ENCODE results near the gene TFIP11. TPM values are rescaled to one million over a fixed set of nuclear protein-coding genes. Genes with fewer than 3 reads are reported as not detected.
A peak's percentile ranks its signal among the peaks of the same experiment; 100 is the strongest.

TFIP11 gene
- total RNA-seq, 4 donors from 2014 or later = 14.8 to 39.1 (median 20.2) TPM

DNA sequence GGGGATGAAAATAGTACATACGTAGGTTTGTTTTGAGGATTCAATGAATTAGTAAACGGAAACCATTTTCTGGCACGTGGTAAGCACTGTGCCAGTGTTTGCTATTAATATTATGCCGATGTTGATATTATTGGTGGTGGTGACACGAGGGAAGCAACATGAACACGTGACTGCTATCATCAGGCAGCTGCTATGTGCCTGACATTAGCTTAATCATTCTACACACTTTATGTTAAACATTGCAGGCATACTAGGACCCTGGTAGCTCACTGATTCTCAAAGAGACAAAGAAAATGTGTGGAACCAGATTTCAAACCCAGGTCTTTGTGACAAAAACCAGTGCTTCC, 27.9 kb downstream of the TFIP11 start:
- DNase-seq (ENCODE audit: low spot score) (no peak), ATAC-seq (ENCODE audit: low FRiP score) (no peak)
- no peak for TF ChIP-seq CTCF (IDR thresholded peaks at IDR 0.05)

DNA sequence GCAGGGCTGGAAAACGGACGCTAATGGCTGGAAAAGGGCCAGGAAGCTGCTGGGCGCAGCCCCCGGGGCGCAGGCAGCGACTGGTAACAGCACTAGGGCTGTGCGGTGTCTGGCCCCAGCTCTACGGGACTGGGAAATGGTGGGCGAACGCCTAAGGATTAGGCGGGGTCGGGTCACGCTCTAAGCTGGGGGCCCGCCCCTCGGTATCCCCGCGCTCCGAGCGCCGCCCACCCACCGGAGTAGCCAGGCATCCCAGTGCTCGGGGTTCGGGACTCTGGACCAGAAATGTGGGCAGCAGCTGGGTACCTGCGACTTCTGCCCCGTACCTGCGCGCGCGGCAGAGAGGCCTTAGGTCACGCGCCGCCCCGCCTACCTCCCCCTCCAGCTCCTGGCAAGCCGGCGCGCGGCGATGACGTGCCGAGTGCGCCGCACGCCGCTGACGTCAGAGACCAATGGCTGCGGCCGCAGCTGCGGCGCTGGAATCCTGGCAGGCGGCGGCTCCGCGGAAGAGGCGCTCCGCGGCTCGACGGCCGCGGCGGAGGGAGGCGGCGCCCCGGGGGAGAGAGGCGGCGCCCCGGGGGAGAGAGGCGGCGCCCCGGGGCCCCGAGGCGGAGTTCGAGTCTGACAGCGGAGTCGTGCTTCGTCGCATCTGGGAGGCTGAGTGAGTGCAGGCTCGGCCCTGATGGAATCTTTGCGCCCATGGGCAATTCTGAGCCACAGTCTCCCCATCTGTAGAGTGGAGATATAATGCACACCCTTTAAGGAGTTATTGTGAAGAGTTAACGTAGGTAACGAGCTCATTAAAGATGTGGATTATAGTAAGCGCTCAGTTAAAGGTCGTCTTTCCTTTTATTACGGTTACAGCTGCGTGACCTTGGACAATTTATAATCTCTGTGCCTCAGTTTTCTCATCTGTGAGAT, 28.6 kb downstream of the TFIP11 start, which contains the start of the genes HPS4 and SRRD:
Gene HPS4 (minus strand): TSS at position 345 of the 921 bp plus-strand sequence. CDS start 2,021 bp downstream, outside the sequence.
Gene SRRD (plus strand): TSS at position 439 of the 921 bp plus-strand sequence. CDS start 14 bp downstream, at position 453.
- TF ChIP-seq CTCF (IDR thresholded peaks at IDR 0.05) = no peak
- DNase-seq (ENCODE audit: low spot score) (peak; percentile 79), ATAC-seq (ENCODE audit: low FRiP score) (peak; percentile 91)

GRCh38 chr22:26483043-26483438, 29.2 kb downstream of the TFIP11 start:
- DNase-seq (ENCODE audit: low spot score) = no peak
- ATAC-seq (ENCODE audit: low FRiP score) = peak; percentile 7
- no peak for TF ChIP-seq CTCF (IDR thresholded peaks at IDR 0.05)

DNA sequence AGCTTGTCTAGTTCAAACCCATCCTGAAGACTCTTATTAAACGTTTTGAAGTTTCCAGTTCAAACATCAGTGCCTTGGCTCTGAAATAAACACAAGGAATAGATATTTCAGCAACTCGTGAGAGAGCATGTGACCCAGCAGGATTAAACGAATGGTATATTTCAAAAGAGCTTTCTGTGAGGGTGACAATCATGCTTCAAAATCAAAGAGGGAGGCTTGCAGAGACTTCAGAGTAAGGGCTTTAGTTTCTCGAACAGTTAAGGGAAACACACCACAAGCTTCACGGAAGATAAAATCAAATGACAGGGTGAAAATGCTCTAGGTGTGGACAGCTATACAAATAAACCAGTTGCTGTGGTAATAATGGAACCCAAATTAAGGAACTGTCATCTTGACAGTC, 30.1 kb downstream of the TFIP11 start:
- DNase-seq (ENCODE audit: low spot score) (no peak), ATAC-seq (ENCODE audit: low FRiP score) (no peak)
- TF ChIP-seq CTCF (IDR thresholded peaks at IDR 0.05) = no peak

DNA sequence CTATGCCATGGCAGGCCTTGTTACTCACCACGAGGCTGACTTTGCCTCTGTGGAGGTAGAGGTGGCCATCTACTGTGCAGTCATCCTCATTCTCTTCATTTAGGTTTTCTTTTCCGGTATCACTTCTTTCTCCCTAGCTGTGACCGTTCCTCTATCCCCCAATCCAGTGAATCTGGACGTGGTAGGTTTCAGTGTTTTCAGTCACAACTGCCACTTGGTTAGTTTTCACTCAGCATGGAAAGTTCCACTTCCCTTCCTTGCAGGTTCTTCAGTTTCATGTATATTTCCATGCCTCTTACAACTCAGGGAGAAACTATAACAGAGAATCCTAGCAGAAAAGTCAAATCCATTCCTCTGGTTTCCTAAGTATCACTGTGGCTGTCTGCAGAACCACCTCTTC, 30.6 kb downstream of the TFIP11 start:
- TF ChIP-seq CTCF (IDR thresholded peaks at IDR 0.05) = no peak
- DNase-seq (ENCODE audit: low spot score) = no peak
- ATAC-seq (ENCODE audit: low FRiP score) = no peak

DNA sequence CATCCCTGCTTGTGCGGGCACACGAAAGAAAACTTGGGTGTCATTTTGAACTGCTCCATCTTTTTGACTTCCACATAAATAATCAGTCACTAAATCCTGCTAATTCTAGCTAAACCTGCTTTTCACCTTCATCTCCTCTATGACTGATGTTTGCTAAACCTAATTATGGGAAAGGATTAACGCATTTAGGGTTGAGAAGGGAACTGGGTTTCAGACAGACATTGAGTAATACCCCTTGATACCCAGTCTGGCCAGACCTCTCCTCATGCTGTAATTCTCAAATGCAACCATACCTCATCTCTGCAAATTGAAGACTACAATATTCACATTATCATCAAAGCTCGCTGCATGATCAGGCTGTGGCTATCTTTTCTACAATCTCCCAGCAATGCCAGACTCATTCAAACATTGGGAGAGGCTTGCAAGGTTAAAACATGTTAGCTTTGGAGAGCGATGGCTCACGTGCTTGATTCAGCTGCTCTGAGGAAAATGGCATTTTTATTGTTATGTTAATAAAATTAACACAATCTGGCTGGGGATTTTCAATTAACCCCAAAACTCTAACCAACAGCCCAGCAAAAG, 31.1 kb downstream of the TFIP11 start:
- DNase-seq (ENCODE audit: low spot score) (no peak), ATAC-seq (ENCODE audit: low FRiP score) (no peak)
- no peak for TF ChIP-seq CTCF (IDR thresholded peaks at IDR 0.05)

- ATAC-seq (ENCODE audit: low FRiP score) = no peak
- TF ChIP-seq CTCF (IDR thresholded peaks at IDR 0.05) = no peak
- no peak for DNase-seq (ENCODE audit: low spot score)
These were observed 31.7 kb downstream of the TFIP11 start for GRCh38 chr22:26480611-26480932.
